ENCODE results near the gene ZBTB24.

Gene ZBTB24

DNA sequence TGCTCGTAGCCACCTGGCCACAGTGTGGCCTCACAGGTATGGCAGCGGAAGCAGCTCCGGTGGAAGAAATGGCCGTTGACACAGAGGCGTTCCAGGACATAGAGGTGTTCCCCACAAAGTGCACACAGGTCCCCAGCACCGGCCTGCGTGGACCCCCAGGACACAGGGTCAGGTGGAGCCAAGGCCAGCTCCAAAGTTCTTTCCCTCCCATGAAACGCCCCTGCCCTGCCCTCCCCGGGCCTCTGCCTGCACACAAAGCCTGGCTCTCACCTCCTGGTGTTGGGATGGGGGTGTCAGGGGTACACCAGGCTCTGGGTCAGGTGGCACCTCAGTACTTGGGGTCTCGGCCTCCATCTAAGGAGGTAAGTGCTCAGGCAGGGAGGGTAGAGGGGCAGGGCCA lies 35.9 kb downstream of the ZBTB24 start:
- Histone ChIP-seq H3K4me1 (ENCODE audit: insufficient read depth, low read length) (peaks cover 5% of the 10 kb centered on the region), H3K36me3 (ENCODE audit: insufficient read depth, low read length) (peaks cover 23% of the 10 kb centered on the region), H3K27ac (ENCODE audit: low read depth, low read length) (no peak overlapping the region), H3K4me3 (ENCODE audit: low read depth in 1 of 2, low read length in 2 of 2) (no peak overlapping the region), H3K9me3 (ENCODE audit: low read length) (no peaks in the 10 kb centered on the region), H3K27me3 (ENCODE audit: control insufficient read depth in 1 of 2, insufficient read depth in 2 of 2, low read length in 2 of 2) (no peaks in the 10 kb centered on the region), H3K9ac (ENCODE audit: low read length) (no peak overlapping the region)

DNA sequence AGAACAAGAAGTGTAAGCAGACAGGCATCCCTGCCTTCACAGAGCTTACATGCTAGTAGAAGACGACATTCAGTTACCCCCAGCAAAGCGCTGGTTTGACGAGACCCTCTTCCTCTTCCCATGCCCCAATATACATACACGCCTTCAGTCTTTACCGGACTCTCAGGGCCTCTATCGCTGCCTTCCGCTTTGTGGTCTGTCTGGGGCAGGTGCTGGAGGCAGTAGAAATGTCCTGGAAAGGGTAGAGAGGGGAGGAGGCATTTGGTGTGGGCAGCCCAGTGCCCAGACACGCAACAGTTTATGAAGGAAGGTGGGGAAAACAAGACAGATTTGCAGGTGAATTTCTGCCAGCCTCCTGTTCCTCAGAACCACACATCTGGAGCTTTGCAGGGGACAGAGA lies 36.5 kb downstream of the ZBTB24 start:
- Histone ChIP-seq H3K36me3 (ENCODE audit: insufficient read depth, low read length) (peaks cover 23% of the 10 kb centered on the region), H3K27ac (ENCODE audit: low read depth, low read length) (no peak overlapping the region)

GRCh38 chr6:109446072-109446471 lies 36.9 kb downstream of the ZBTB24 start:
- H3K36me3 ChIP-seq (ENCODE audit: insufficient read depth, low read length) = peaks cover 23% of the 10 kb centered on the region
- H3K9me3 ChIP-seq (ENCODE audit: low read length) = no peaks in the 10 kb centered on the region
- no peak overlapping the region for H3K9ac ChIP-seq (ENCODE audit: low read length)
- peaks cover 14% of the 10 kb centered on the region for H3K4me1 ChIP-seq (ENCODE audit: insufficient read depth, low read length)
- no peak overlapping the region for H3K4me3 ChIP-seq (ENCODE audit: low read depth in 1 of 2, low read length in 2 of 2)
- H3K27ac ChIP-seq (ENCODE audit: low read depth, low read length) = no peak overlapping the region
- H3K27me3 ChIP-seq (ENCODE audit: control insufficient read depth in 1 of 2, insufficient read depth in 2 of 2, low read length in 2 of 2) = no peaks in the 10 kb centered on the region

More for the DNA sequence above, 36.5 kb downstream of the ZBTB24 start:
- H3K4me1 ChIP-seq (ENCODE audit: insufficient read depth, low read length) = peaks cover 10% of the 10 kb centered on the region
- no peak overlapping the region for H3K9ac ChIP-seq (ENCODE audit: low read length)
- no peaks in the 10 kb centered on the region for H3K27me3 ChIP-seq (ENCODE audit: control insufficient read depth in 1 of 2, insufficient read depth in 2 of 2, low read length in 2 of 2)
- H3K9me3 ChIP-seq (ENCODE audit: low read length) = no peaks in the 10 kb centered on the region
- no peak overlapping the region for H3K4me3 ChIP-seq (ENCODE audit: low read depth in 1 of 2, low read length in 2 of 2)

DNA sequence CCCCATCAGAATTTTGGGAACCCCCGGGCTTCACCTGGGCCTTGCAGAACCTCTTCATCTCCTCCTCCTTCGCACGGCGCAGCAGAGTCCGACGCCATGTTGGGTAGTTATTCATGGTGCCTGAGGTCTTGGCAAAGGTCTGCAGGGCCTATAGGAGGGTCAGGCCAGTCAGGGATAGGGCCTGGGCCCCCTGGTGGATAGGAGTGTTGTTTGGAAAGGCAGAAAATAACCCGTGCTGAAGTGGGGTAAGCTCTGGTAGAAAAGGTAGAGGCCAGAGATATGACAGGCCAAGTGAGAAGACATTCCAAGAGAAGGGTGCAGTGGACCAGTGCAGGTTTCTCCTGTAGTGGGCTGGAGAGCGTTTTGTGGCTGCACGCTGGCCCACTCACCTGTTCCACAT lies 37.6 kb downstream of the ZBTB24 start:
- Histone ChIP-seq H3K9me3 (ENCODE audit: low read length) (no peaks in the 10 kb centered on the region), H3K27me3 (ENCODE audit: control insufficient read depth in 1 of 2, insufficient read depth in 2 of 2, low read length in 2 of 2) (no peaks in the 10 kb centered on the region), H3K4me1 (ENCODE audit: insufficient read depth, low read length) (peaks cover 14% of the 10 kb centered on the region), H3K27ac (ENCODE audit: low read depth, low read length) (no peak overlapping the region), H3K36me3 (ENCODE audit: insufficient read depth, low read length) (peaks cover 23% of the 10 kb centered on the region), H3K9ac (ENCODE audit: low read length) (no peak overlapping the region), H3K4me3 (ENCODE audit: low read depth in 1 of 2, low read length in 2 of 2) (no peak overlapping the region)

DNA sequence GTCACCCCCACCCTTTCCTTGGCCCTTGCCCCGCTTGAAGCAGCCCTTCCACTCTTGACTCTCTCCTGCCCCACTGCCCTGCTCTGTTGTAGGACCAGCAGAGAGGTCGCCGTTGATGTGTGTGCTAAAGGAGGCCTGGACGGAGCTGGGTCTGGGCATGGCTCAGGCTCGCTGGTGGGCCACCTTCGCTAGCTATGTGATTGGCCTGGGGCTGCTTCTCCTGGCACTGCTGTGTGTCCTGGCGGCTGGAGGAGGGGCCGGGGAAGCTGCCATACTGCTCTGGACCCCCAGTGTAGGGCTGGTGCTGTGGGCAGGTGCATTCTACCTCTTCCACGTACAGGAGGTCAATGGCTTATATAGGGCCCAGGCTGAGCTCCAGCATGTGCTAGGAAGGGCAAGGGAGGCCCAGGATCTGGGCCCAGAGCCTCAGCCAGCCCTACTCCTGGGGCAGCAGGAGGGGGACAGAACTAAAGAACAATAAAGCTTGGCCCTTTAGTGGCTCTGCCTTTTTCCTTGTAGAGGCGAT lies 39.5 kb downstream of the ZBTB24 start:
- H3K27ac ChIP-seq (ENCODE audit: low read depth, low read length) = no peak overlapping the region
- peaks cover 14% of the 10 kb centered on the region for H3K4me1 ChIP-seq (ENCODE audit: insufficient read depth, low read length)
- no peaks in the 10 kb centered on the region for H3K9me3 ChIP-seq (ENCODE audit: low read length)
- no peak overlapping the region for H3K4me3 ChIP-seq (ENCODE audit: low read depth in 1 of 2, low read length in 2 of 2)
- H3K9ac ChIP-seq (ENCODE audit: low read length) = no peak overlapping the region
- H3K27me3 ChIP-seq (ENCODE audit: control insufficient read depth in 1 of 2, insufficient read depth in 2 of 2, low read length in 2 of 2) = no peaks in the 10 kb centered on the region
- H3K36me3 ChIP-seq (ENCODE audit: insufficient read depth, low read length) = peaks cover 23% of the 10 kb centered on the region

DNA sequence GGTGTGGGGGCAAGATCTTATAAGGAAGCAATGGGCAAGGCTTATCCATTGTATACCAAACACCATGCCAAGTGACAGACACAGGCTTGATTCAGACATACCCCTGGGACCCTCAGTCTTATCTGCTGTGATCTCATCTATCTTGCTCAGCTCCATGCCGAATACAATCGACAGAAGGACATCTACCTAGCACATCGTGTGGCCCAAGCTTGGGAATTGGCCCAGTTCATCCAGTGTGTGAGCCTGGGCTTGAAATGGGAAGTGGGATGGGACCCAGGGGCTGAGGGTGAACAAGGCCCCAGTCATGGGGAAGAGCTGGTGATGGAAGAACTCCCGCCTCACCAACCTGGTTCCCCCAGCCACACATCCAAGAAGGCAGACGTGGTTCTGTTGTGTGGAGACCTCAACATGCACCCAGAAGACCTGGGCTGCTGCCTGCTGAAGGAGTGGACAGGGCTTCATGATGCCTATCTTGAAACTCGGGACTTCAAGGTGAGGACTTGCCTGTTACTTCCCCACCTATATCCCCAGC lies 40.6 kb downstream of the ZBTB24 start:
- H3K36me3 ChIP-seq (ENCODE audit: insufficient read depth, low read length) = peaks cover 23% of the 10 kb centered on the region
- peaks cover 14% of the 10 kb centered on the region for H3K4me1 ChIP-seq (ENCODE audit: insufficient read depth, low read length)
- peak overlapping the region in 1 of 2 donors; percentile 77 for H3K4me3 ChIP-seq (ENCODE audit: low read depth in 1 of 2, low read length in 2 of 2)
- no peak overlapping the region for H3K27ac ChIP-seq (ENCODE audit: low read depth, low read length)
- no peaks in the 10 kb centered on the region for H3K9me3 ChIP-seq (ENCODE audit: low read length)
- no peak overlapping the region for H3K9ac ChIP-seq (ENCODE audit: low read length)
- no peaks in the 10 kb centered on the region for H3K27me3 ChIP-seq (ENCODE audit: control insufficient read depth in 1 of 2, insufficient read depth in 2 of 2, low read length in 2 of 2)

GRCh38 chr6:109441069-109441816 lies 41.8 kb downstream of the ZBTB24 start:
- peaks cover 14% of the 10 kb centered on the region for H3K4me1 ChIP-seq (ENCODE audit: insufficient read depth, low read length)
- H3K9ac ChIP-seq (ENCODE audit: low read length) = peak overlapping the region; percentile 68
- H3K27me3 ChIP-seq (ENCODE audit: control insufficient read depth in 1 of 2, insufficient read depth in 2 of 2, low read length in 2 of 2) = no peaks in the 10 kb centered on the region
- H3K36me3 ChIP-seq (ENCODE audit: insufficient read depth, low read length) = peaks cover 23% of the 10 kb centered on the region
- H3K4me3 ChIP-seq (ENCODE audit: low read depth in 1 of 2, low read length in 2 of 2) = peak overlapping the region; percentile 77 to 96
- H3K9me3 ChIP-seq (ENCODE audit: low read length) = no peaks in the 10 kb centered on the region
- peak overlapping the region; percentile 53 for H3K27ac ChIP-seq (ENCODE audit: low read depth, low read length)

GRCh38 chr6:109440331-109441068 lies 42.5 kb downstream of the ZBTB24 start, which contains the start of the genes PPIL6 and SMPD2:
PPIL6 (minus strand) TSS chr6:109440628; CDS start chr6:109440590, 38 bp downstream.
SMPD2 (plus strand) TSS chr6:109440724; CDS start chr6:109441122, 398 bp downstream.
- Histone ChIP-seq H3K27me3 (ENCODE audit: control insufficient read depth in 1 of 2, insufficient read depth in 2 of 2, low read length in 2 of 2) (no peaks in the 10 kb centered on the region), H3K4me3 (ENCODE audit: low read depth in 1 of 2, low read length in 2 of 2) (peak within 1 kb of the TSS; percentile 77 to 96)

GRCh38 chr6:109436041-109436440 lies 47.0 kb downstream of the ZBTB24 start:
- Histone ChIP-seq H3K27ac (ENCODE audit: low read depth, low read length) (no peak overlapping the region), H3K27me3 (ENCODE audit: control insufficient read depth in 1 of 2, insufficient read depth in 2 of 2, low read length in 2 of 2) (no peaks in the 10 kb centered on the region), H3K4me1 (ENCODE audit: insufficient read depth, low read length) (no peaks in the 10 kb centered on the region), H3K9ac (ENCODE audit: low read length) (no peak overlapping the region), H3K4me3 (ENCODE audit: low read depth in 1 of 2, low read length in 2 of 2) (no peak overlapping the region), H3K9me3 (ENCODE audit: low read length) (no peaks in the 10 kb centered on the region), H3K36me3 (ENCODE audit: insufficient read depth, low read length) (no peaks in the 10 kb centered on the region)

More at GRCh38 chr6:109440331-109441068, 42.5 kb downstream of the ZBTB24 start, which contains the start of the genes PPIL6 and SMPD2:
- Histone ChIP-seq H3K4me1 (ENCODE audit: insufficient read depth, low read length) (peaks cover 14% of the 10 kb centered on the region), H3K36me3 (ENCODE audit: insufficient read depth, low read length) (peaks cover 23% of the 10 kb centered on the region), H3K9me3 (ENCODE audit: low read length) (no peaks in the 10 kb centered on the region), H3K27ac (ENCODE audit: low read depth, low read length) (peak within 1 kb of the TSS; percentile 53), H3K9ac (ENCODE audit: low read length) (peak within 1 kb of the TSS; percentile 68)

GRCh38 chr6:109434456-109434855 lies 48.6 kb downstream of the ZBTB24 start:
- Histone ChIP-seq H3K9ac (ENCODE audit: low read length) (no peak overlapping the region), H3K36me3 (ENCODE audit: insufficient read depth, low read length) (no peaks in the 10 kb centered on the region), H3K27me3 (ENCODE audit: control insufficient read depth in 1 of 2, insufficient read depth in 2 of 2, low read length in 2 of 2) (no peaks in the 10 kb centered on the region), H3K27ac (ENCODE audit: low read depth, low read length) (no peak overlapping the region), H3K4me1 (ENCODE audit: insufficient read depth, low read length) (peaks cover 2% of the 10 kb centered on the region), H3K9me3 (ENCODE audit: low read length) (no peaks in the 10 kb centered on the region), H3K4me3 (ENCODE audit: low read depth in 1 of 2, low read length in 2 of 2) (no peak overlapping the region)

GRCh38 chr6:109429496-109429895 lies 53.5 kb downstream of the ZBTB24 start:
- Histone ChIP-seq H3K27me3 (ENCODE audit: control insufficient read depth in 1 of 2, insufficient read depth in 2 of 2, low read length in 2 of 2) (no peaks in the 10 kb centered on the region), H3K9me3 (ENCODE audit: low read length) (no peaks in the 10 kb centered on the region), H3K4me3 (ENCODE audit: low read depth in 1 of 2, low read length in 2 of 2) (no peak overlapping the region), H3K4me1 (ENCODE audit: insufficient read depth, low read length) (peaks cover 5% of the 10 kb centered on the region), H3K27ac (ENCODE audit: low read depth, low read length) (no peak overlapping the region), H3K9ac (ENCODE audit: low read length) (no peak overlapping the region), H3K36me3 (ENCODE audit: insufficient read depth, low read length) (no peaks in the 10 kb centered on the region)

Measured in muscle layer of colon (tissue), 2 donors.